GM23338 (cell line): ENCODE results near the gene LRRC42. TPM values are rescaled to one million over a fixed set of nuclear protein-coding genes. Genes with fewer than 3 reads are reported as not detected.

Source experiments
- ATAC-seq: fragments of 200-7000 bp; cut with Tn5 transposase; 3 replicates; pipeline ENCODE4 v1.9.1; 2020
- DNase-seq: peaks from one replicate; pipeline ENCODE4 v3.0.0-alpha.2; 2015; ENCODE audit warnings: low spot score
- H2AFZ ChIP-seq: fragments of 200-600 bp; sonication (generic); 2 replicates; pipeline ENCODE4 v1.8.0; 2016; ENCODE audit warnings: antibody characterized with exemption, mild to moderate bottlenecking, moderate library complexity
- H3F3A ChIP-seq: fragments of 200-600 bp; sonication (generic); replicated peaks from 2 replicates; pipeline ENCODE4 v1.8.0; 2017; ENCODE audit warnings: antibody characterized with exemption, mixed run types, low read depth
- H3K27ac ChIP-seq: fragments of 200-600 bp; sonication (generic); 2 replicates; pipeline ENCODE4 v1.6.1; 2016; ENCODE audit warnings: low read depth
- H3K27me3 ChIP-seq: fragments of 200-600 bp; sonication (generic); 2 replicates; pipeline ENCODE4 v1.8.0; 2016; ENCODE audit warnings: mild to moderate bottlenecking, mixed run types, moderate library complexity; ENCODE audit not compliant: insufficient read depth
- H3K36me3 ChIP-seq: fragments of 200-600 bp; sonication (generic); 2 replicates; pipeline ENCODE4 v1.8.0; 2016; ENCODE audit warnings: mild to moderate bottlenecking; ENCODE audit not compliant: insufficient read depth
- H3K4me1 ChIP-seq: fragments of 200-600 bp; sonication (generic); 2 replicates; pipeline ENCODE4 v1.8.0; 2016; ENCODE audit warnings: mild to moderate bottlenecking, moderate library complexity; ENCODE audit not compliant: insufficient read depth
- H3K4me2 ChIP-seq: fragments of 200-600 bp; sonication (generic); 2 replicates; pipeline ENCODE4 v1.7.1; 2017; ENCODE audit warnings: mixed run types
- H3K4me3 ChIP-seq: fragments of 200-600 bp; sonication (generic); 2 replicates; pipeline ENCODE4 v1.6.1; 2016; ENCODE audit warnings: mixed run types
- H3K79me2 ChIP-seq: fragments of 200-600 bp; sonication (generic); replicated peaks from 2 replicates; pipeline ENCODE4 v1.8.0; 2017; ENCODE audit warnings: mild to moderate bottlenecking; ENCODE audit not compliant: insufficient read depth
- H3K9me2 ChIP-seq: fragments of 200-600 bp; sonication (generic); 2 replicates; pipeline ENCODE4 v1.8.0; 2017; ENCODE audit not compliant: insufficient read depth
- H4K20me1 ChIP-seq: fragments of 200-600 bp; sonication (generic); replicated peaks from 2 replicates; pipeline ENCODE4 v1.8.0; 2017; ENCODE audit warnings: mild to moderate bottlenecking; ENCODE audit not compliant: insufficient read depth
- H3K27ac Mint-ChIP-seq: 2 replicates; pipeline ENCODE4 v1.8.0; 2020; ENCODE audit warnings: inconsistent platforms, mild to moderate bottlenecking, moderate library complexity, mixed read lengths
- H3K27me3 Mint-ChIP-seq: 3 replicates; pipeline ENCODE4 v1.8.0; 2022; ENCODE audit warnings: low read depth, mild to moderate bottlenecking, moderate library complexity, mixed read lengths, inconsistent platforms; ENCODE audit not compliant: insufficient read depth, poor library complexity
- H3K36me3 Mint-ChIP-seq: 3 replicates; pipeline ENCODE4 v1.8.0; 2021; ENCODE audit warnings: low read depth, mild to moderate bottlenecking, inconsistent platforms, moderate library complexity, mixed read lengths
- H3K4me1 Mint-ChIP-seq: 3 replicates; pipeline ENCODE4 v1.8.0; 2020; ENCODE audit warnings: mild to moderate bottlenecking, inconsistent platforms, mixed read lengths
- H3K4me3 Mint-ChIP-seq: 3 replicates; pipeline ENCODE4 v1.8.0; 2021; ENCODE audit warnings: moderate library complexity, mild to moderate bottlenecking, inconsistent platforms, mixed read lengths
- H3K9me3 Mint-ChIP-seq: 3 replicates; pipeline ENCODE4 v1.8.0; 2020; ENCODE audit warnings: moderate library complexity, mild to moderate bottlenecking, inconsistent platforms, mixed read lengths
- JUNB ChIP-seq: IDR thresholded peaks from one replicate; pipeline ENCODE4 v1.6.1; 2016; ENCODE audit warnings: antibody characterized with exemption; ENCODE audit not compliant: unreplicated experiment
- NANOG ChIP-seq: IDR thresholded peaks from 2 replicates; pipeline ENCODE4 v1.6.1; 2016; ENCODE audit warnings: antibody characterized with exemption, borderline replicate concordance
- POLR2AphosphoS5 ChIP-seq: IDR thresholded peaks from 2 replicates; pipeline ENCODE4 v1.6.1; 2016; ENCODE audit warnings: antibody characterized with exemption, low read depth
- ZNF331 ChIP-seq: fragments of 250-450 bp; sonication (Bioruptor Pico); IDR thresholded peaks from 2 replicates; pipeline ENCODE4 v1.5.0; 2020; ENCODE audit warnings: low read depth, mild to moderate bottlenecking, moderate library complexity
- polyA plus RNA-seq: library from polyadenylated mRNA; unstranded; fragments of >200 nt; fragmentation: Nextera tagmentation; extraction: Ambion mirVana; gene quantifications from 2 replicates; pipeline ENCODE4 v1.2.1, GENCODE V29; 2016
- total RNA-seq: library from RNA; depleted of rRNA; stranded (reverse); fragments of >200 nt; shearing (Covaris generic); gene quantifications from 2 replicates; pipeline ENCODE4 v1.2.3, GENCODE V29; 2014
- TF ChIP-seq, protein P1 (sequence below): fragments of 250-450 bp; sonication (Bioruptor Pico); IDR thresholded peaks from 2 replicates; pipeline ENCODE4 v1.5.0; 2020; ENCODE audit warnings: mild to moderate bottlenecking, moderate library complexity
- TF ChIP-seq, protein P2 (sequence below): IDR thresholded peaks from 2 replicates; pipeline ENCODE4 v1.6.1; 2016; ENCODE audit warnings: antibody characterized with exemption

The LRRC42 gene
- total and polyA plus RNA-seq, 2 experiments from 2014 or later = 25.9 to 48.1 TPM

DNA sequence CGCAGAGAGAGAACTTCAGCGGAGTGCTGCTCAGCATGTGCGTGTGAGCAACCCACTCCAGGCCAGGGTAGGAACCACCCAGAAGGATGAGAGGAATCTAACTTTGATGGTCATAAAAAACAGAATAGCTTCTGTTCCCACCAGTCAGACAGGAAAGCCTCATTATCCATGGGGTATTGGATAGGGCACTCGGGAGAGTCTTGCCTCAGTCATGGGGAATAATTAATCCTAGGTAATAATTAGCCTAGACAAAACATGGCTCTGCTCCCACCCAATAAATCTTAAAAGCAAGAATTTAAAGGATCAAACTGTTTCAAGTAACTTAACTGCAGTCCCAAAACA lies 36.6 kb downstream of the LRRC42 start (continued):
- TF ChIP-seq, protein P1, sequence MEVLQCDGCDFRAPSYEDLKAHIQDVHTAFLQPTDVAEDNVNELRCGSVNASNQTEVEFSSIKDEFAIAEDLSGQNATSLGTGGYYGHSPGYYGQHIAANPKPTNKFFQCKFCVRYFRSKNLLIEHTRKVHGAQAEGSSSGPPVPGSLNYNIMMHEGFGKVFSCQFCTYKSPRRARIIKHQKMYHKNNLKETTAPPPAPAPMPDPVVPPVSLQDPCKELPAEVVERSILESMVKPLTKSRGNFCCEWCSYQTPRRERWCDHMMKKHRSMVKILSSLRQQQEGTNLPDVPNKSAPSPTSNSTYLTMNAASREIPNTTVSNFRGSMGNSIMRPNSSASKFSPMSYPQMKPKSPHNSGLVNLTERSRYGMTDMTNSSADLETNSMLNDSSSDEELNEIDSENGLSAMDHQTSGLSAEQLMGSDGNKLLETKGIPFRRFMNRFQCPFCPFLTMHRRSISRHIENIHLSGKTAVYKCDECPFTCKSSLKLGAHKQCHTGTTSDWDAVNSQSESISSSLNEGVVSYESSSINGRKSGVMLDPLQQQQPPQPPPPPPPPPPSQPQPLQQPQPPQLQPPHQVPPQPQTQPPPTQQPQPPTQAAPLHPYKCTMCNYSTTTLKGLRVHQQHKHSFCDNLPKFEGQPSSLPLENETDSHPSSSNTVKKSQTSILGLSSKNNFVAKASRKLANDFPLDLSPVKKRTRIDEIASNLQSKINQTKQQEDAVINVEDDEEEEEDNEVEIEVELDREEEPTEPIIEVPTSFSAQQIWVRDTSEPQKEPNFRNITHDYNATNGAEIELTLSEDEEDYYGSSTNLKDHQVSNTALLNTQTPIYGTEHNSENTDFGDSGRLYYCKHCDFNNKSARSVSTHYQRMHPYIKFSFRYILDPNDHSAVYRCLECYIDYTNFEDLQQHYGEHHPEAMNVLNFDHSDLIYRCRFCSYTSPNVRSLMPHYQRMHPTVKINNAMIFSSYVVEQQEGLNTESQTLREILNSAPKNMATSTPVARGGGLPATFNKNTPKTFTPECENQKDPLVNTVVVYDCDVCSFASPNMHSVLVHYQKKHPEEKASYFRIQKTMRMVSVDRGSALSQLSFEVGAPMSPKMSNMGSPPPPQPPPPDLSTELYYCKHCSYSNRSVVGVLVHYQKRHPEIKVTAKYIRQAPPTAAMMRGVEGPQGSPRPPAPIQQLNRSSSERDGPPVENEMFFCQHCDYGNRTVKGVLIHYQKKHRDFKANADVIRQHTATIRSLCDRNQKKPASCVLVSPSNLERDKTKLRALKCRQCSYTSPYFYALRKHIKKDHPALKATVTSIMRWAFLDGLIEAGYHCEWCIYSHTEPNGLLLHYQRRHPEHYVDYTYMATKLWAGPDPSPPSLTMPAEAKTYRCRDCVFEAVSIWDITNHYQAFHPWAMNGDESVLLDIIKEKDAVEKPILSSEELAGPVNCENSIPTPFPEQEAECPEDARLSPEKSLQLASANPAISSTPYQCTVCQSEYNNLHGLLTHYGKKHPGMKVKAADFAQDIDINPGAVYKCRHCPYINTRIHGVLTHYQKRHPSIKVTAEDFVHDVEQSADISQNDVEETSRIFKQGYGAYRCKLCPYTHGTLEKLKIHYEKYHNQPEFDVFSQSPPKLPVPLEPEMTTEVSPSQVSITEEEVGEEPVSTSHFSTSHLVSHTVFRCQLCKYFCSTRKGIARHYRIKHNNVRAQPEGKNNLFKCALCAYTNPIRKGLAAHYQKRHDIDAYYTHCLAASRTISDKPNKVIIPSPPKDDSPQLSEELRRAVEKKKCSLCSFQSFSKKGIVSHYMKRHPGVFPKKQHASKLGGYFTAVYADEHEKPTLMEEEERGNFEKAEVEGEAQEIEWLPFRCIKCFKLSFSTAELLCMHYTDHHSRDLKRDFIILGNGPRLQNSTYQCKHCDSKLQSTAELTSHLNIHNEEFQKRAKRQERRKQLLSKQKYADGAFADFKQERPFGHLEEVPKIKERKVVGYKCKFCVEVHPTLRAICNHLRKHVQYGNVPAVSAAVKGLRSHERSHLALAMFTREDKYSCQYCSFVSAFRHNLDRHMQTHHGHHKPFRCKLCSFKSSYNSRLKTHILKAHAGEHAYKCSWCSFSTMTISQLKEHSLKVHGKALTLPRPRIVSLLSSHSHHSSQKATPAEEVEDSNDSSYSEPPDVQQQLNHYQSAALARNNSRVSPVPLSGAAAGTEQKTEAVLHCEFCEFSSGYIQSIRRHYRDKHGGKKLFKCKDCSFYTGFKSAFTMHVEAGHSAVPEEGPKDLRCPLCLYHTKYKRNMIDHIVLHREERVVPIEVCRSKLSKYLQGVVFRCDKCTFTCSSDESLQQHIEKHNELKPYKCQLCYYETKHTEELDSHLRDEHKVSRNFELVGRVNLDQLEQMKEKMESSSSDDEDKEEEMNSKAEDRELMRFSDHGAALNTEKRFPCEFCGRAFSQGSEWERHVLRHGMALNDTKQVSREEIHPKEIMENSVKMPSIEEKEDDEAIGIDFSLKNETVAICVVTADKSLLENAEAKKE = no peak
- TF ChIP-seq JUNB (no peak), ZNF331 (CRISPR knock-in tag) (no peak), POLR2AphosphoS5 (no peak)
- TF ChIP-seq, protein P2, sequence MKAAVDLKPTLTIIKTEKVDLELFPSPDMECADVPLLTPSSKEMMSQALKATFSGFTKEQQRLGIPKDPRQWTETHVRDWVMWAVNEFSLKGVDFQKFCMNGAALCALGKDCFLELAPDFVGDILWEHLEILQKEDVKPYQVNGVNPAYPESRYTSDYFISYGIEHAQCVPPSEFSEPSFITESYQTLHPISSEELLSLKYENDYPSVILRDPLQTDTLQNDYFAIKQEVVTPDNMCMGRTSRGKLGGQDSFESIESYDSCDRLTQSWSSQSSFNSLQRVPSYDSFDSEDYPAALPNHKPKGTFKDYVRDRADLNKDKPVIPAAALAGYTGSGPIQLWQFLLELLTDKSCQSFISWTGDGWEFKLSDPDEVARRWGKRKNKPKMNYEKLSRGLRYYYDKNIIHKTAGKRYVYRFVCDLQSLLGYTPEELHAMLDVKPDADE = no peak

DNA sequence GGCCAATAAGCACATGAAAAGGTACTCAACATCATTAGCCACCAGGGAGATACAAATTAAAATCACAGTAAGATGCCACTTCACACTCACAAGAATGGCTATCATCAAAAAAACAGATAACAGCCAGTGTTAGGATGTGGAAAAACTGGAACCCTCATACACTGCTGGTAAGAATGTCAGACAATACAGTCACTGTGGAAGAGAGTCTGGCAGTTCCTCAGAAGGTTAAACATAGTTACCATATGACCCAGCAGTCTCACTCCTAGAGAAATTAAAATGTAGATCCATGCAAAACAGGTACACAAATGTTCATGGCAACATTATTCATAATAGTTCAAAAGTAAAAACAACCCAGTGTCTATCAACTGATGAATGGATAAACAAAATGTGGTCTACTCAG lies 38.6 kb downstream of the LRRC42 start:
- H3K9me2 ChIP-seq = no peaks in the 10 kb centered on the region
- TF ChIP-seq, protein P1 = no peak
- no peak for TF ChIP-seq NANOG
- TF ChIP-seq POLR2AphosphoS5 = no peak

More for the DNA sequence above, 38.6 kb downstream of the LRRC42 start:
- no peaks in the 10 kb centered on the region for H3K79me2 ChIP-seq
- no peaks in the 10 kb centered on the region for H3K27me3 Mint-ChIP-seq
- ATAC-seq = no peak
- H3K4me1 ChIP-seq = peaks cover 15% of the 10 kb centered on the region
- H3K4me2 ChIP-seq = 0 out of 2 replicates have a peak overlapping the region, but pooled peaks have one; percentile 32
- no peak overlapping the region for H3K4me3 ChIP-seq
- H3K36me3 Mint-ChIP-seq = no peaks in the 10 kb centered on the region
- H3K27ac ChIP-seq = no peak overlapping the region
- H2AFZ ChIP-seq = peak overlapping the region; percentile 80
- no peak overlapping the region for H3K27ac Mint-ChIP-seq
- no peak for DNase-seq
- no peaks in the 10 kb centered on the region for H3K36me3 ChIP-seq
- H3K4me3 Mint-ChIP-seq = no peak overlapping the region
- no peaks in the 10 kb centered on the region for H4K20me1 ChIP-seq
- no peaks in the 10 kb centered on the region for H3K27me3 ChIP-seq
- peaks cover 21% of the 10 kb centered on the region for H3K4me1 Mint-ChIP-seq
- H3F3A ChIP-seq = no peaks in the 10 kb centered on the region
- no peaks in the 10 kb centered on the region for H3K9me3 Mint-ChIP-seq
